ENCODE measurements around the gene CHRM5. TPM values are rescaled to one million over a fixed set of nuclear protein-coding genes. Genes with fewer than 3 reads are reported as not detected.

The CHRM5 gene
- total RNA-seq, 1 donor from 2014 or later: not detected

DNA sequence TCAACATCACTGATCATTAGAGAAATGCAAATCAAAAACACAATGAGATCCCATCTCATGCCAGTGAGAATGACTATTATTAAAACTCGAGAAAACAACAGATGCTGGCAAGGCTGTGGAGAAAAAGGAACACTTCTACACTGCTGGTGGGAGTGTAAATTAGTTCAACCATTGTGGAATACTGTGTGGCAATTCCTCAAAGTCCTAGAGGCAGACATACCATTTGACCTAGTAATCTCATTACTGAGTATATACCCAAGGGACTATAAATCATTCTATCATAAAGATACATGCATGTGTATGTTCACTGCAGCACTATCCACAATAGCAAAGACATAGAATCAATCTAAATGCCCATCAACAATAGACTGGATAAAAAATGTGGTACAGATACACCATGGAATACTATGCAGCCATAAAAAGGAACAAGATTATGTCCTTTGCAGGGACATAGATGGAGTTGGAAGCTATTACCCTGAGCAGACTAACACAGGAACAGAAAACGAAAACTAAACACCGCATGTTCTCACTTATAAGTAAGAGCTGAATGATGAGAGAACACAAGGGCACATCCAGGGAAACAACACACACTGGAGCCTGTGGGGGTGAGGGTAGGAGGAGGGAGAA is 85.9 kb downstream of the CHRM5 start:
- intact Hi-C loops (cut with micrococcal nuclease): no loop called here
- H3K9me3 Mint-ChIP-seq: peaks cover 31% of the 10 kb centered on the region
- H3K4me1 Mint-ChIP-seq (ENCODE audit: low read depth): no peaks in the 10 kb centered on the region
- H3K4me3 Mint-ChIP-seq (ENCODE audit: low read depth): no peak overlapping the region
- H3K27me3 Mint-ChIP-seq (ENCODE audit: low read depth): peaks cover 10% of the 10 kb centered on the region
- H3K36me3 Mint-ChIP-seq (ENCODE audit: low read depth): peaks cover 15% of the 10 kb centered on the region
- no peak for DNase-seq (ENCODE audit: low spot score)
- no peak overlapping the region for H3K27ac Mint-ChIP-seq

DNA sequence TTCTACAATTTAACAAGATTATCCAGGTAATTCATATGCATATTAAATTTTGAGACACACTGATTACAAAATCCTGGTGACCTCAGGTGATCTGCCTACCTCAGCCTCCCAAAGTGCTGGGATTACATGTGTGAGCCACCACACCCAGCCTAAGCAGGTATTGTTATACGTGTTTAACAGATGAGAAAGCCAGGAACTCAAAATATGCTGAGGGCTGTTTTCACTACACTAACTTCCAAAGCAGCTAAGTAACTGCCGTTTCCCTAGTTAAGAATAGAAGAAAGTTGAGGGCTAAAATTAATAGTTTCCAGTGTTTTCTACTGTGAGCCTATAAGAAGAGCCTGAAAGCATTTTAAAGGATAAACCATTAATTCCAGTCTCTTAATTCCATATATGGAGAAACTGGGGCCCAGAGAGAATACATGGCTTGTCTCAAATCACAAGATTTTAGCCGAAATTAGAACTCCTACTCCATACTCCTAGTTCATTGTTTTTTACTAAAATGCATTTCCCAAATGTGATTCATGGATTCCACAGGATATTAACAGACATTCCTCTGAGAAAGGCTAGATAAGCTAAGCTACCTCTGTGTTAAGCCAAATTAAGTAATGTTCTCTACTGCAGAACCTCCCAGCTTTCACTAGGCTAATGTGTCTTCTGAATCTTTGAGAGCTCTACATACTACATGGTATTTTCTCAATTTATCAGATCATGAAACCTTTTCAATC is 87.7 kb downstream of the CHRM5 start:
- H3K4me1 Mint-ChIP-seq (ENCODE audit: low read depth): no peaks in the 10 kb centered on the region
- no peak overlapping the region for H3K27ac Mint-ChIP-seq
- H3K27me3 Mint-ChIP-seq (ENCODE audit: low read depth): peaks cover 11% of the 10 kb centered on the region
- H3K4me3 Mint-ChIP-seq (ENCODE audit: low read depth): no peak overlapping the region
- no peak for DNase-seq (ENCODE audit: low spot score)
- H3K9me3 Mint-ChIP-seq: peaks cover 16% of the 10 kb centered on the region
- intact Hi-C loops (cut with micrococcal nuclease): no loop called here
- peaks cover 8% of the 10 kb centered on the region for H3K36me3 Mint-ChIP-seq (ENCODE audit: low read depth)

DNA sequence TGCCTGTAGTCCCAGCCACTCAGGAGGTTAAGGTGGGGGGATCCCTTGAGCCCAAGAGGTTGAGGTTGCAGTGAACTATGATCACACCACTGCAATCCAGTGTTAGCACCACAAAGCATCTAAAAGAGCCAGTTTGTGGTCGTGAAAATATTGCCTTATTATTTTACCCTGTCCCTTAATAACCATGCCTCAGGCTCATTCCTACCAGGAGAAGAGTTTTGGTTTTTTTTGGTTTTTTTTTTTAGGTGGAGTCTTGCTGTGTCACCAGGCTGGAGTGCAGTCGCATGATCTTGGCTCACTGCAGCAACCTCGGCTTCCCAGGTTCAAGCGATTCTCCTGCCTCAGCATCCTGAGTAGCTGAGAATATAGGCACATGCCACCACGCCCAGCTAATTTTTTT is 88.6 kb downstream of the CHRM5 start:
- Mint-ChIP-seq H3K4me3 (ENCODE audit: low read depth) (no peak overlapping the region), H3K36me3 (ENCODE audit: low read depth) (no peaks in the 10 kb centered on the region), H3K27me3 (ENCODE audit: low read depth) (peaks cover 5% of the 10 kb centered on the region), H3K4me1 (ENCODE audit: low read depth) (no peaks in the 10 kb centered on the region), H3K9me3 (peaks cover 7% of the 10 kb centered on the region), H3K27ac (no peak overlapping the region)
- intact Hi-C loops (cut with micrococcal nuclease): no loop called here
- no peak for DNase-seq (ENCODE audit: low spot score)

DNA sequence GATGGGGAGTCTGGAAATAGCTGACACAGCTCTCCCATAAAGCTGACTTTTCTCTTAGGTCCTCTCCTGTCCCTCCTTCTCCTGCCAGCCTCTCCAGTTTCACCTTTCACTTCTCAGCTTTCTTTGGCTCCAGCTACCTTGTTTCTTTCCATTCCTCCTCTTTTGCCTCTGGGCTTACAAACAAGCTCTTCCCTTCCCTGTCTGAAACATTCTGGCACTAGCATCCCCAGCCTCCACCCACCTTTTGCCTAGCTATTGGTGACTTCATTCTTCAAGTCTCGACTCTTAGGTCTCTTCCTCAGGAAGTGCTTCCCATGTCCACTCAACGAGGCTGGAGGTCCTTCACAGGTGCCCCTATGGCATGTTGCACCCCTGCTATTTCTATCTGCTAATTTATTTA is 91.2 kb downstream of the CHRM5 start:
- no peaks in the 10 kb centered on the region for H3K36me3 Mint-ChIP-seq (ENCODE audit: low read depth)
- H3K9me3 Mint-ChIP-seq: no peaks in the 10 kb centered on the region
- peaks cover 5% of the 10 kb centered on the region for H3K27me3 Mint-ChIP-seq (ENCODE audit: low read depth)
- peaks cover 6% of the 10 kb centered on the region for H3K4me1 Mint-ChIP-seq (ENCODE audit: low read depth)
- intact Hi-C loops (cut with micrococcal nuclease): no loop called here
- H3K27ac Mint-ChIP-seq: no peak overlapping the region
- no peak for DNase-seq (ENCODE audit: low spot score)
- H3K4me3 Mint-ChIP-seq (ENCODE audit: low read depth): no peak overlapping the region

DNA sequence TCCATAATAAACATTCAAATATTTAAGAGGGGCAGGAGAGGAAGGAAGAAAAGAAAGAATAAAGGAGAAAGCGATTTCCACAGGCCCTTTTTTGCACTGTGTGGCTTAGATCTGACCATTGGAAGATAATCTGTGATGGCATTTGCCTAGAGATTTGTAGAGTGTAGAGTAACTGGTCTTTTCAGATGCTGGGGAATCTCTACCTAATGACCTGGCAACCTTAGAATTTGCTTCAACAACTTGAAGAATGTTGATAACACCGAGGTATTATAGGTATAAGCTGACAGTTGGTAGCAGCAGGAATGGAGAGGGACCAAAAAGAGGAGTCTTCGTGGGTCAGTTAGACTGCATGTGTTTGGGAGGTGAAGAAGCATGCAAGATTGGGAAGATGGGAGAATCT is 91.6 kb downstream of the CHRM5 start:
- intact Hi-C loops (cut with micrococcal nuclease): no loop called here
- Mint-ChIP-seq H3K4me3 (ENCODE audit: low read depth) (no peak overlapping the region), H3K9me3 (no peaks in the 10 kb centered on the region), H3K27ac (no peak overlapping the region), H3K4me1 (ENCODE audit: low read depth) (peaks cover 9% of the 10 kb centered on the region), H3K27me3 (ENCODE audit: low read depth) (peaks cover 5% of the 10 kb centered on the region), H3K36me3 (ENCODE audit: low read depth) (no peaks in the 10 kb centered on the region)
- no peak for DNase-seq (ENCODE audit: low spot score)

- Mint-ChIP-seq H3K27ac (no peak overlapping the region), H3K27me3 (ENCODE audit: low read depth) (peaks cover 1% of the 10 kb centered on the region), H3K36me3 (ENCODE audit: low read depth) (no peaks in the 10 kb centered on the region), H3K4me3 (ENCODE audit: low read depth) (no peak overlapping the region), H3K4me1 (ENCODE audit: low read depth) (peaks cover 9% of the 10 kb centered on the region), H3K9me3 (no peaks in the 10 kb centered on the region)
- DNase-seq (ENCODE audit: low spot score): no peak
- intact Hi-C loops (cut with micrococcal nuclease): no loop called here
These were observed 96.1 kb downstream of the CHRM5 start for GRCh38 chr15:34064438-34064837.

GRCh38 chr15:34065261-34065660 is 97.0 kb downstream of the CHRM5 start:
- DNase-seq (ENCODE audit: low spot score): no peak
- intact Hi-C loops (cut with micrococcal nuclease): no loop called here
- no peaks in the 10 kb centered on the region for H3K36me3 Mint-ChIP-seq (ENCODE audit: low read depth)
- no peaks in the 10 kb centered on the region for H3K9me3 Mint-ChIP-seq
- H3K27ac Mint-ChIP-seq: no peak overlapping the region
- H3K4me1 Mint-ChIP-seq (ENCODE audit: low read depth): peaks cover 9% of the 10 kb centered on the region
- H3K4me3 Mint-ChIP-seq (ENCODE audit: low read depth): no peak overlapping the region
- no peaks in the 10 kb centered on the region for H3K27me3 Mint-ChIP-seq (ENCODE audit: low read depth)

DNA sequence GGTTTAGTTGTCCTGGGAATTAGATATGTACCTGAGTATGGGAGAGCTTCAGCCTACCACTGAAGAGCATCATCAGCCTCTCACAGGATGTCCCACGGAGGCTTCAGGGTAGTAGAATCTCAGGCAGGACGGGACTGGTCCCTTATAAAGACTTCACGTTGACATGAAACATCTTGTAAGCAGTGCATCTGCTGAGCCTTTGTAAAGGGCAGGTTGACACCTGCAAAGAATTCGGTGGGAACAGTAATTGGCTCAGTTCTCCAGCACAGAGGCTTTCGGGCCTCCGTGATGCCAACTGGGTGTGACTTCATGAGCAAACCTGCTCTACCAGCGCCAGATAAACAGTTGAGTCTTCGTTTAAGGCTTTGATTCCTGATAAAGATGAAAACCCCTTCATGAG is 97.6 kb downstream of the CHRM5 start:
- Mint-ChIP-seq H3K9me3 (no peaks in the 10 kb centered on the region), H3K27me3 (ENCODE audit: low read depth) (no peaks in the 10 kb centered on the region), H3K36me3 (ENCODE audit: low read depth) (no peaks in the 10 kb centered on the region), H3K4me1 (ENCODE audit: low read depth) (peaks cover 9% of the 10 kb centered on the region), H3K27ac (no peak overlapping the region), H3K4me3 (ENCODE audit: low read depth) (no peak overlapping the region)
- no peak for DNase-seq (ENCODE audit: low spot score)
- intact Hi-C loops (cut with micrococcal nuclease): no loop called here

- no peaks in the 10 kb centered on the region for H3K36me3 Mint-ChIP-seq (ENCODE audit: low read depth)
- intact Hi-C loops (cut with micrococcal nuclease): no loop called here
- DNase-seq (ENCODE audit: low spot score): no peak
- no peak overlapping the region for H3K27ac Mint-ChIP-seq
- H3K4me1 Mint-ChIP-seq (ENCODE audit: low read depth): no peaks in the 10 kb centered on the region
- H3K9me3 Mint-ChIP-seq: no peaks in the 10 kb centered on the region
- no peaks in the 10 kb centered on the region for H3K27me3 Mint-ChIP-seq (ENCODE audit: low read depth)
- no peak overlapping the region for H3K4me3 Mint-ChIP-seq (ENCODE audit: low read depth)
These were observed 101.7 kb downstream of the CHRM5 start for GRCh38 chr15:34070003-34070402.

DNA sequence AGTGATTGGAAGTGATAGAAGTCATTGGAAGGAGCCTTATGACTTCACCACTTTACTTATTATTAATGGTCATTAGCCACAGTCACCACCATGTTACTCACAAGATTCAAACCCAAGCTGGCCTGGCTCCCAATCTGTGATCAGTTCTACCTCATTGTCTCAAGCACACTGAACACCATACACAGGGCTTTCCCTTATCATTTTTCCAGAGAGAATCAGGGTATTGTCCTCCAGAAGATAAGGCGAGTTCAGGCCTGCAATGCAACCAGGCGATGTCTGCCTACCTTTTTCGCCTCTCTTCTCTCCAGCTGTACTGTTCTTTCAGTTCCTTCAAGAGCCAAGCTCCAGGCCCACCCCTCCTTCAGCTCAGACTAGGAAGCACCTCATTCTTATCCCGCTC is 108.5 kb downstream of the CHRM5 start:
- Mint-ChIP-seq H3K27ac (no peak overlapping the region), H3K36me3 (ENCODE audit: low read depth) (no peaks in the 10 kb centered on the region), H3K4me1 (ENCODE audit: low read depth) (no peaks in the 10 kb centered on the region), H3K9me3 (no peaks in the 10 kb centered on the region), H3K27me3 (ENCODE audit: low read depth) (no peaks in the 10 kb centered on the region), H3K4me3 (ENCODE audit: low read depth) (no peak overlapping the region)
- intact Hi-C loops (cut with micrococcal nuclease): no loop called here
- DNase-seq (ENCODE audit: low spot score): no peak

- no peaks in the 10 kb centered on the region for H3K4me1 Mint-ChIP-seq (ENCODE audit: low read depth)
- no peak for DNase-seq (ENCODE audit: low spot score)
- H3K36me3 Mint-ChIP-seq (ENCODE audit: low read depth): peaks cover 5% of the 10 kb centered on the region
- intact Hi-C loops (cut with micrococcal nuclease): no loop called here
- no peaks in the 10 kb centered on the region for H3K9me3 Mint-ChIP-seq
- H3K4me3 Mint-ChIP-seq (ENCODE audit: low read depth): no peak overlapping the region
- no peaks in the 10 kb centered on the region for H3K27me3 Mint-ChIP-seq (ENCODE audit: low read depth)
- no peak overlapping the region for H3K27ac Mint-ChIP-seq
These were observed 110.6 kb downstream of the CHRM5 start for GRCh38 chr15:34078900-34079299.

DNA sequence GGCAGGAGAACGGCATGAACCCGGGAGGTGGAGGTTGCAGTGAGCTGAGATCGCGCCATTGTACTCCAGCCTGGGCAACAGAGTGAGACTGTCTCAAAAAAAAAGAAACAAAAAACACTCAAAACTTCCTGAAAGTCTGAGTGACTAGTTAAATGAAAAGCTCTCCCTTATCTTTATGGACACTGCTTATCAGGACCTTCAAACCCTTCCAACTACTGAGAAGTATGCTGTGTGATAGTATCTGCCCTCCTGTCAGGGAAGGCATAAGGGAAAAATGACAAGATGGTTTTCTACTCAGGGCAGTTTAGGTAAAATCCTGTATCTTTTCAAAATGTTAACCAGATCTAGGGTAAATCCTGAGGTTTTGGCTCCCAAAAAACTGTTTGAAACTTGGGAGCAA is 111.6 kb downstream of the CHRM5 start:
- peaks cover 10% of the 10 kb centered on the region for H3K36me3 Mint-ChIP-seq (ENCODE audit: low read depth)

GRCh38 chr15:34084086-34084485 is 115.8 kb downstream of the CHRM5 start:
- H3K4me1 Mint-ChIP-seq (ENCODE audit: low read depth): no peaks in the 10 kb centered on the region
- no peak overlapping the region for H3K27ac Mint-ChIP-seq
- no peaks in the 10 kb centered on the region for H3K27me3 Mint-ChIP-seq (ENCODE audit: low read depth)
- DNase-seq (ENCODE audit: low spot score): no peak
- intact Hi-C loops (cut with micrococcal nuclease): no loop called here
- H3K4me3 Mint-ChIP-seq (ENCODE audit: low read depth): no peak overlapping the region
- H3K9me3 Mint-ChIP-seq: no peaks in the 10 kb centered on the region
- H3K36me3 Mint-ChIP-seq (ENCODE audit: low read depth): peaks cover 32% of the 10 kb centered on the region

More for the DNA sequence above, 111.6 kb downstream of the CHRM5 start:
- Mint-ChIP-seq H3K27me3 (ENCODE audit: low read depth) (no peaks in the 10 kb centered on the region), H3K4me3 (ENCODE audit: low read depth) (no peak overlapping the region), H3K9me3 (no peaks in the 10 kb centered on the region), H3K27ac (no peak overlapping the region), H3K4me1 (ENCODE audit: low read depth) (no peaks in the 10 kb centered on the region)
- no peak for DNase-seq (ENCODE audit: low spot score)
- intact Hi-C loops (cut with micrococcal nuclease): no loop called here
